Upper lobe of left lung (tissue), 6 donors: ENCODE measurements around the gene ATXN7L3. TPM values are rescaled to one million over a fixed set of nuclear protein-coding genes. Genes with fewer than 3 reads are reported as not detected.

ENCODE experiments used
- ATAC-seq, 2 donors: fragments of 200-7000 bp; cut with Tn5 transposase; one replicate each; pipeline ENCODE4 v1.9.1; 2022; ENCODE audit warnings: mild to moderate bottlenecking in 2 of 2, moderate library complexity in 2 of 2; ENCODE audit not compliant: low FRiP score in 2 of 2
- DNase-seq, 2 donors: peaks; one replicate each; pipeline ENCODE4 v3.0.0-alpha.2; 2019 to 2020
- H3K27ac ChIP-seq, 4 donors: fragments of 200-600 bp; sonication (generic); one replicate each; pipeline ENCODE4 v1.5.1; 2016 to 2019
- H3K27me3 ChIP-seq, 4 donors: fragments of 200-600 bp; sonication (generic); one replicate each; pipeline ENCODE4 v1.5.1; 2017 to 2019
- H3K36me3 ChIP-seq, 4 donors: fragments of 200-600 bp; sonication (generic); one replicate each; pipeline ENCODE4 v1.5.1; 2016 to 2019
- H3K4me1 ChIP-seq, 4 donors: fragments of 200-600 bp; sonication (generic); one replicate each; pipeline ENCODE4 v1.5.1; 2018 to 2019
- H3K4me3 ChIP-seq, 4 donors: fragments of 200-600 bp; sonication (generic); one replicate each; pipeline ENCODE4 v1.5.1; 2017 to 2019; ENCODE audit warnings: mild to moderate bottlenecking in 2 of 4, moderate library complexity in 1 of 4
- H3K9me3 ChIP-seq, 4 donors: fragments of 200-600 bp; sonication (generic); one replicate each; pipeline ENCODE4 v1.5.1; 2018 to 2019
- CTCF ChIP-seq, 6 experiments: fragments of 450-650 bp in 4 of 6; fragments of 200-600 bp in 2 of 6; sonication (generic) in 2 of 6; IDR thresholded peaks; one replicate each; pipeline ENCODE4 v1.5.1; 2016 to 2019; ENCODE audit warnings: antibody characterized with exemption in 6 of 6
- EP300 ChIP-seq, 4 donors: sonication (generic); formaldehyde crosslinking; IDR thresholded peaks; one replicate each; pipeline ENCODE4 v1.5.1; 2017; ENCODE audit warnings: antibody characterized with exemption in 4 of 4, control low read depth in 2 of 4
- POLR2A ChIP-seq, 4 donors: fragments of 450-650 bp; IDR thresholded peaks; one replicate each; pipeline ENCODE4 v1.5.1; 2016 to 2017; ENCODE audit warnings: antibody characterized with exemption in 4 of 4, mild to moderate bottlenecking in 2 of 4
- POLR2AphosphoS5 ChIP-seq, 2 donors: sonication (generic); formaldehyde crosslinking; IDR thresholded peaks; one replicate each; pipeline ENCODE4 v1.5.1; 2017; ENCODE audit warnings: antibody characterized with exemption in 2 of 2
- WGBS, 2 donors: methylation state at CpG; one replicate each; pipeline ENCODE4 v1.1.5; 2017 to 2018; 5-methylcytosine and 5-hydroxymethylcytosine counted together
- total RNA-seq, 6 donors: library from RNA; depleted of rRNA in 4 of 6; stranded (reverse); fragments of >200 nt in 4 of 6; gene quantifications; one replicate each; pipeline versions ENCODE4 v1.1.0 to v1.2.1, GENCODE V29; 2016 to 2021
- donor health status: DM: no; HTN: no; CAD: no; lungs with moderate emphysema.
- donor health status: DM: no; HTN: yes; CAD: no; lungs with severe emphysema.

The ATXN7L3 gene
- total RNA-seq, 6 donors from 2014 or later, result 41.4 to 79.0 (median 46.9) TPM

GRCh38 chr17:44229090-44229489 is 29.4 kb upstream of the ATXN7L3 start:
- H3K9me3 ChIP-seq, result no peaks in the 10 kb centered on the region
- no peaks in the 10 kb centered on the region for H3K27me3 ChIP-seq
- no peak for DNase-seq
- no peak for TF ChIP-seq POLR2AphosphoS5 (IDR thresholded peaks at IDR 0.05)
- TF ChIP-seq POLR2A (IDR thresholded peaks at IDR 0.05), result no peak
- no peak for TF ChIP-seq EP300 (IDR thresholded peaks at IDR 0.05)
- TF ChIP-seq CTCF (IDR thresholded peaks at IDR 0.05), result no peak
- H3K4me3 ChIP-seq, result no peak overlapping the region
- no peaks in the 10 kb centered on the region for H3K36me3 ChIP-seq
- H3K27ac ChIP-seq, result no peak overlapping the region
- H3K4me1 ChIP-seq, result no peaks in the 10 kb centered on the region
- peak in 1 of 2 donors; percentile 31 for ATAC-seq
- WGBS, 2 donors, result 70 to 87% methylated on average over 4 to 5 of the region's 6 CpGs

- H3K27ac ChIP-seq, result peak overlapping the region in 1 of 4 donors; percentile 98
- WGBS, 2 donors, result 53 to 55% methylated on average over 7 of the region's 7 CpGs
These were observed 23.9 kb upstream of the ATXN7L3 start for GRCh38 chr17:44223541-44224071.

GRCh38 chr17:44222112-44222869 is 22.6 kb upstream of the ATXN7L3 start:
- Histone ChIP-seq H3K4me1 (peaks cover 20 to 24% (median 22%) of the 10 kb centered on the region in 4 donors), H3K4me3 (peak overlapping the region; percentile 66 to 96 (median 85)), H3K9me3 (no peaks in the 10 kb centered on the region), H3K27ac (peak overlapping the region; percentile 94 to 99 (median 98)), H3K36me3 (no peaks in the 10 kb centered on the region), H3K27me3 (no peaks in the 10 kb centered on the region)
- WGBS, 2 donors, result 3% methylated on average over 27 to 30 of the region's 36 CpGs
- TF ChIP-seq EP300 (IDR thresholded peaks at IDR 0.05) (no peak), POLR2A (IDR thresholded peaks at IDR 0.05) (peak in 2 of 4 donors; percentile 27 to 76), CTCF (IDR thresholded peaks at IDR 0.05) (peak in 2 of 6 experiments; percentile 7 to 25), POLR2AphosphoS5 (IDR thresholded peaks at IDR 0.05) (peak in 1 of 2 donors; percentile 74)
- DNase-seq (peak; percentile 88 to 93), ATAC-seq (peak; percentile 56 to 61)

More at GRCh38 chr17:44223541-44224071, 23.9 kb upstream of the ATXN7L3 start:
- H3K36me3 ChIP-seq, result no peaks in the 10 kb centered on the region
- H3K27me3 ChIP-seq, result no peaks in the 10 kb centered on the region
- no peak overlapping the region for H3K4me3 ChIP-seq
- ATAC-seq (no peak), DNase-seq (no peak)
- no peak for TF ChIP-seq EP300 (IDR thresholded peaks at IDR 0.05)
- TF ChIP-seq POLR2A (IDR thresholded peaks at IDR 0.05), result no peak
- no peak for TF ChIP-seq CTCF (IDR thresholded peaks at IDR 0.05)
- TF ChIP-seq POLR2AphosphoS5 (IDR thresholded peaks at IDR 0.05), result no peak
- no peaks in the 10 kb centered on the region for H3K9me3 ChIP-seq
- peaks cover 10 to 14% (median 12%) of the 10 kb centered on the region in 4 donors for H3K4me1 ChIP-seq

- WGBS, 2 donors, result 0 to 2% methylated on average over 16 to 17 of the region's 17 CpGs
- no peak for DNase-seq
- Histone ChIP-seq H3K4me3 (peak overlapping the region; percentile 66 to 96 (median 85)), H3K27me3 (no peaks in the 10 kb centered on the region), H3K36me3 (peaks cover 0 to 4% (median 2%) of the 10 kb centered on the region in 4 donors), H3K9me3 (no peaks in the 10 kb centered on the region), H3K4me1 (peaks cover 21 to 29% (median 27%) of the 10 kb centered on the region in 4 donors), H3K27ac (peak overlapping the region; percentile 94 to 99 (median 98))
- TF ChIP-seq EP300 (IDR thresholded peaks at IDR 0.05) (no peak), POLR2A (IDR thresholded peaks at IDR 0.05) (peak in 1 of 4 donors; percentile 69), CTCF (IDR thresholded peaks at IDR 0.05) (no peak)
- ATAC-seq, result no peak
These were observed 22.1 kb upstream of the ATXN7L3 start for GRCh38 chr17:44221862-44222111.
